H7 (cell line): ENCODE data around the gene HHEX. TPM values are rescaled to one million over a fixed set of nuclear protein-coding genes. Genes with fewer than 3 reads are reported as not detected.
"Not testable (repeated sequence)": the region's sequence is repeated elsewhere in the genome, so short reads cannot be mapped to it uniquely, and the experiment has no call there.

ENCODE experiments used
- DNase-seq: peaks from one replicate; pipeline ENCODE4 v3.0.0; 2012
- H3K27me3 ChIP-seq: 2 replicates; pipeline ENCODE4 v1.6.0; 2011; ENCODE audit warnings: mild to moderate bottlenecking, low read length; ENCODE audit not compliant: control insufficient read depth, insufficient read depth
- H3K36me3 ChIP-seq: replicated peaks from 2 replicates; pipeline ENCODE4 v1.5.1; 2011; ENCODE audit warnings: low read length; ENCODE audit not compliant: control insufficient read depth, insufficient read depth
- H3K4me3 ChIP-seq: 2 replicates; pipeline ENCODE4 v1.5.1; 2011; ENCODE audit warnings: low read depth, mild to moderate bottlenecking, control low read depth, low read length, moderate library complexity; ENCODE audit not compliant: insufficient read depth
- total RNA-seq: library from RNA; depleted of rRNA; stranded (reverse); fragments of >200 nt; shearing (Covaris generic); gene quantifications from 2 replicates; pipeline ENCODE4 v1.2.3, GENCODE V29; 2014; rRNA removed

Gene HHEX
- total RNA-seq, 1 experiment from 2014 or later, result 7.0 TPM

GRCh38 chr10:92737484-92737883 lies 47.7 kb downstream of the HHEX start:
- no peak for DNase-seq
- Histone ChIP-seq H3K36me3 (no peaks in the 10 kb centered on the region), H3K4me3 (no peak overlapping the region), H3K27me3 (no peaks in the 10 kb centered on the region)

DNA sequence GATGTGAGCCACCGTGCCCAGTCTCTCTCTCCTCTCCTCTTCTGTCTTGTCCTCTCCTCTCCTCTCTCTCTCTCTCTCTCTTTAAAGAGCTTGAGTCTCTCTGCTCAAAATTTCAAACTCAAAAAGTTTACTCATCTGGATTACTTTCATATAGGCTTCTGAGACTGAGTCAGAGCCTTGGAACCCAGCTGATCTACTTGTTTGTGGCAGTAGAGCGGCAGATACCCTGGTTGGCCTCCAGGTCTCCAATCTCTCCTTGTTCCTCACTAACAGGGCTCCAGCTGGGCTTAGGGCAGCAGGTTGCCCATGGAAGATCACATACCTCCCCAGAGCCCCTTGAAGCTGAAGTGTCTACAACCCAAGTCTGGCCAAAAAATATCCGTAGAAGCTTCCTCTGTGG lies 51.0 kb downstream of the HHEX start:
- no peaks in the 10 kb centered on the region for H3K27me3 ChIP-seq
- H3K4me3 ChIP-seq, result no peak overlapping the region
- no peaks in the 10 kb centered on the region for H3K36me3 ChIP-seq
- DNase-seq, result no peak

DNA sequence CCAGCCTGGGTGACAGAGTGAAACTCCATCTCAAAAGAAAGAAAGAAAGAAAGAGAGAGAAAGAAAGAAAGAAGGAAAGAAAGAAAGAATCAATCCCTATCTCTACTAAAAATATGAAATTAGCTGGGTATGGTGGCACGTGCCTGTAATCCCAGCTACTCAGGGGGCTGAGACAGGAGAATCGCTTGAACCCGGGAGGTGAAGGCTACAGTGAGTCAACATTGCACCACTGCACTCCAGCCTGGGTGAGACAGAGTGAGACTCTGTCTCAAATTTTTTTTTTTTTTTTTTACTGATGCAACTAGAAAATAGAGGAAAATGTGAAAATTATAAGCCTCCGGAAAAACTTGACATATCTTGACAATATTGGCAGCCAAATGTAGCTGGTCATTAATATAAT lies 52.0 kb downstream of the HHEX start:
- not testable (repeated sequence) for DNase-seq, H3K36me3 ChIP-seq, H3K4me3 ChIP-seq, H3K27me3 ChIP-seq

DNA sequence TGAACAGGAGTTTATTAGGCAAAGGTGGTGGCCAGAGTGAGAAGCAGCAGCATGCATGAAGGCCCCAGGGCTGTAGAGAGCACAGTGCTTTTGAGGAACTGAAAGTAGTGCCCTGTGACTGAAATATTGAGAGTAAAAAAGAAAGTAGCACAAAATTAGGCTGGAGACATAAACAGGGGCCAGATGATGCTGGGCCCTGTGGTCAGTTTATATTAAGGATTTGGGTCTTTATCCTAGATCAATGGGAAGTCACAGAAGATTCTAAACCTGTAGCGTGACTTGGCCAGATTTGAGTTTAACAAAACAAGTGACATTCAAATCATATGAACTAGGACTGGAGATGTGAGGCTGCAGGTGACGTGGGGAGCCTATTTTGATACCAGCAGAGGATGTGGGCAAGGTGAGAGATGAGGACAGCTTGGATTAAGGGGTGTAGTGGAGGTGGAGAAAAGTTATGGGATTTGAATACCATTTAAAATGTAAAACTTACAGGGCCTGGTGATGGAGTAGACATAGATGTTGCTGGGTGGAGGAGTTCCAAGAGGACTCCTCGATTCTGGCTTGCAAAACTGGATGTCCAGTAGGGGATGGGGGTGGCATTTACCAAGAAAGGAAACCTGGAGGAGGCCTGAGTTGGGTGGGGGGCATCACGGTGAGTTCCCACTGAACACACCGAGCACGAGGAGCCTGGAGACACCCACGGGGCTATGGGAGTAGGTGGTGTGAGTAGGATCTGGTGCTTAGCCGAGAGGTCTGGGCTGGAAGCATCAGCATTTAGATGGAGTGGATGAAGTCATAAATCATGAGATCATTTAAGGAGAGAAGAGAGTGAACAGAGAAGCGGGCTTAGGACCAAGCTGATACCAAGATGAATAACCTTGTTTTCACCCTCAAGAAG lies 52.8 kb downstream of the HHEX start:
- no peak for DNase-seq
- Histone ChIP-seq H3K27me3 (no peaks in the 10 kb centered on the region), H3K4me3 (no peak overlapping the region), H3K36me3 (no peaks in the 10 kb centered on the region)

Other genes with a start within 250 kb of the HHEX start
- gene IDE, start 115.9 kb upstream of the HHEX start, total RNA-seq, result 39.8 and 47.3 TPM in 2 replicates
- gene KIF11, start 96.8 kb upstream of the HHEX start, total RNA-seq, result 44.2 and 59.1 TPM in 2 replicates
- 6.2 and 13.6 TPM in 2 replicates for gene EXOC6, start 158.6 kb downstream of the HHEX start, total RNA-seq